Astrocyte (in vitro differentiated cells and primary cell): Measurements from ENCODE around the gene ZBTB11.

Experiments
- CTCF ChIP-seq: IDR thresholded peaks from 2 replicates; pipeline ENCODE4 v1.5.1; 2011; ENCODE audit warnings: low read depth, mild to moderate bottlenecking, inconsistent platforms, low read length, moderate library complexity; ENCODE audit not compliant: insufficient read depth
- EZH2 ChIP-seq: IDR thresholded peaks from 2 replicates; pipeline ENCODE4 v1.6.1; 2012; ENCODE audit warnings: mild to moderate bottlenecking, low read length, inconsistent platforms; ENCODE audit not compliant: insufficient read depth

DNA sequence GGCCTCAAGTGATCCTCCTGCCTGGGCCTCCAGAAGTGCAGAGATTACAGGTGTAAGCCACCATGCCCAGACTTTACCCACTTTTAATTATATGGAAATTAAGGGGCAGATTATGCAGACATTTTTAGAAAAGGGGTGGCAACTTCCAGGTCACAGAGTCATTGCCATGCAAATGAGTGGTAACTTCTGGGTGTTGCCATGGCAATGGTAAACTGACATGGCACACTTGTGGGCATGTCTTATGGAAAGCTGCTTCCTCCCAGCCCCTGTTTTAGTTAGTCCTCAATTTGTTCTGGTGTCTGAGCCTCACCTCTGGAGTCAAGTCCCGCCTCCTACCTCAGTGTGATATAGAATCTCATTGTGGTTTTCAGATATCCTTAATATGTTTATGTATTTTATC is 53.3 kb downstream of the ZBTB11 start:
- no peak for TF ChIP-seq CTCF
- no peak for TF ChIP-seq EZH2
